K562 (cell line): Measurements from ENCODE around the gene PRR35. TPM values are rescaled to one million over a fixed set of nuclear protein-coding genes. Genes with fewer than 3 reads are reported as not detected.

ENCODE experiments used
- DEAF1 ChIP-seq: fragments of 450-650 bp; formaldehyde crosslinking; IDR thresholded peaks from 2 replicates; pipeline ENCODE4 v1.4.0; 2020; ENCODE audit warnings: mild to moderate bottlenecking, moderate library complexity
- ELF2 ChIP-seq: fragments of 250-450 bp; sonication (Bioruptor Pico); IDR thresholded peaks from 2 replicates; pipeline ENCODE4 v1.5.0; 2021; ENCODE audit warnings: mild to moderate bottlenecking
- ETS1 ChIP-seq: conservative IDR thresholded peaks from 2 replicates; pipeline ENCODE4 v1.6.1; 2011; ENCODE audit warnings: low read depth, mild to moderate bottlenecking, low read length; ENCODE audit not compliant: control insufficient read depth
- FOXA1 ChIP-seq: fragments of 450-650 bp; IDR thresholded peaks from 2 replicates; pipeline ENCODE4 v1.6.1; 2016; ENCODE audit warnings: mild to moderate bottlenecking, borderline replicate concordance
- GTF2E2 ChIP-seq: fragments of 200-800 bp; sonication (Bioruptor generic); IDR thresholded peaks from 2 replicates; pipeline ENCODE4 v1.6.1; 2016; ENCODE audit warnings: missing genetic modification characterization, missing compliant biosample characterization
- NONO ChIP-seq, 2 experiments: fragments of 200-400 bp in 1 of 2; fragments of 450-650 bp in 1 of 2; formaldehyde crosslinking in 1 of 2; IDR thresholded peaks; 2 replicates each; pipeline ENCODE4 v1.6.1; 2017; ENCODE audit warnings: low read depth in 2 of 2, mild to moderate bottlenecking in 2 of 2, moderate library complexity in 2 of 2, low read length in 1 of 2
- POLR2H ChIP-seq: IDR thresholded peaks from 2 replicates; pipeline ENCODE4 v1.6.1; 2016; ENCODE audit warnings: missing genetic modification characterization, low read depth, mild to moderate bottlenecking, control low read depth, missing compliant biosample characterization, moderate library complexity
- RAD51 ChIP-seq: fragments of 450-650 bp; IDR thresholded peaks from 2 replicates; pipeline ENCODE4 v1.7.1; 2016; ENCODE audit warnings: low read depth, mild to moderate bottlenecking, borderline replicate concordance
- SMARCA5 ChIP-seq: fragments of 450-650 bp; IDR thresholded peaks from 2 replicates; pipeline ENCODE4 v1.6.1; 2016
- SRF ChIP-seq, 2 experiments: fragments of 250-450, 450-650 bp in 1 of 2; sonication (Bioruptor Pico) in 1 of 2; sonication (generic) in 1 of 2; formaldehyde crosslinking; IDR thresholded peaks; 2 replicates each; pipeline versions ENCODE4 v1.5.0 to v1.5.1; 2020 to 2022; ENCODE audit warnings: mild to moderate bottlenecking in 1 of 2, missing genetic modification reagents in 1 of 2
- TEAD1 ChIP-seq, 2 experiments: fragments of 450-650 bp in 1 of 2; sonication (generic) in 1 of 2; formaldehyde crosslinking; IDR thresholded peaks; 2 replicates each; pipeline versions ENCODE4 v1.4.0 to v1.8.0; 2020 to 2022; ENCODE audit warnings: mild to moderate bottlenecking in 2 of 2, missing genetic modification reagents in 1 of 2
- ZBTB7A ChIP-seq: IDR thresholded peaks from 2 replicates; pipeline ENCODE4 v1.6.1; 2011; ENCODE audit warnings: low read depth, mild to moderate bottlenecking, low read length, moderate library complexity, borderline replicate concordance; ENCODE audit not compliant: control insufficient read depth
- ZNF764 ChIP-seq: fragments of 250-450 bp; sonication (Bioruptor Pico); IDR thresholded peaks from 2 replicates; pipeline ENCODE4 v1.4.0; 2020; ENCODE audit warnings: low read depth, mild to moderate bottlenecking, moderate library complexity
- ZNF77 ChIP-seq: fragments of 250-450 bp; sonication (Bioruptor Pico); IDR thresholded peaks from 2 replicates; pipeline ENCODE4 v1.5.0; 2020
- polyA plus RNA-seq, 8 experiments: library from polyadenylated mRNA; depleted of rRNA in 4 of 8; stranded (reverse) in 5 of 8; unstranded in 3 of 8; fragments of >200 nt; fragmentation: Nextera tagmentation in 2 of 8; fragmentation: Illumina TruSeq in 1 of 8; extraction: Ambion mirVana in 2 of 8; extraction: Trizol in 1 of 8; gene quantifications; 2 replicates each; pipeline versions ENCODE4 v1.2.1 to v1.2.3, GENCODE V29; 2011 to 2014; ENCODE audit warnings: inconsistent platforms in 1 of 8, missing spikeins in 1 of 8
- total RNA-seq, 7 experiments: library from RNA; depleted of rRNA in 6 of 7; stranded (reverse); fragments of >200 nt in 6 of 7; fragmentation: Illumina TruSeq in 2 of 7; extraction: Trizol in 2 of 7; gene quantifications; 2 replicates each; pipeline versions ENCODE4 v1.2.1 to v1.2.3, GENCODE V29; 2011 to 2021; ENCODE audit warnings: low replicate concordance in 1 of 7
- TF ChIP-seq, protein P1 (sequence below): IDR thresholded peaks from 2 replicates; pipeline ENCODE4 v1.6.1; 2011; ENCODE audit not compliant: insufficient read length; ENCODE audit errors: extremely low read depth
- TF ChIP-seq, protein P2 (sequence below): fragments of 250-450 bp; sonication (Bioruptor Pico); IDR thresholded peaks from 2 replicates; pipeline ENCODE4 v1.4.0; 2020; ENCODE audit warnings: mild to moderate bottlenecking
- TF ChIP-seq, protein P3 (sequence below): fragments of 450-650 bp; formaldehyde crosslinking; IDR thresholded peaks from 2 replicates; pipeline ENCODE4 v1.4.0; 2020; ENCODE audit warnings: mild to moderate bottlenecking, mixed read lengths
- TF ChIP-seq, protein P4 (sequence below): sonication (generic); formaldehyde crosslinking; IDR thresholded peaks from 2 replicates; pipeline ENCODE4 v1.8.0; 2022; ENCODE audit warnings: mild to moderate bottlenecking, missing genetic modification reagents

Gene PRR35
- total and polyA plus RNA-seq, 9 of the 15 experiments (the other 6 are each of a cell fraction or from before 2014, with no cell fraction given) = 0.17 to 0.45 (median 0.21) TPM; not detected in 5

GRCh38 chr16:527015-527903, 32.9 kb upstream of the PRR35 start, which contains the start of gene CAPN15 (continued):
- TF ChIP-seq, protein P1, sequence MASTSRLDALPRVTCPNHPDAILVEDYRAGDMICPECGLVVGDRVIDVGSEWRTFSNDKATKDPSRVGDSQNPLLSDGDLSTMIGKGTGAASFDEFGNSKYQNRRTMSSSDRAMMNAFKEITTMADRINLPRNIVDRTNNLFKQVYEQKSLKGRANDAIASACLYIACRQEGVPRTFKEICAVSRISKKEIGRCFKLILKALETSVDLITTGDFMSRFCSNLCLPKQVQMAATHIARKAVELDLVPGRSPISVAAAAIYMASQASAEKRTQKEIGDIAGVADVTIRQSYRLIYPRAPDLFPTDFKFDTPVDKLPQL = no peak
- TF ChIP-seq FOXA1 (no peak), ETS1 (peak; percentile 96), POLR2H (tag) (no peak), ZBTB7A (peak; percentile 53; the same call in 1 of the 2 replicates), RAD51 (no peak), ELF2 (CRISPR knock-in tag) (peak; percentile 84), TEAD1 (CRISPR knock-in tag; IDR thresholded peaks at IDR 0.05) (peak in 1 of 2 experiments; percentile 46; a peak in 2 of 4 replicates), ZNF77 (CRISPR knock-in tag) (no peak), SRF (CRISPR knock-in tag; IDR thresholded peaks at IDR 0.05) (no peak), ZNF764 (CRISPR knock-in tag) (no peak), NONO (IDR thresholded peaks at IDR 0.05; ENCODE audit: low read depth in 2 of 2, low read length in 1 of 2) (peak in 1 of 2 experiments; percentile 67; a peak in 3 of 4 replicates), DEAF1 (no peak), GTF2E2 (tag) (peak; percentile 73; the same call in 1 of the 2 replicates), SMARCA5 (no peak)
- TF ChIP-seq, protein P2, sequence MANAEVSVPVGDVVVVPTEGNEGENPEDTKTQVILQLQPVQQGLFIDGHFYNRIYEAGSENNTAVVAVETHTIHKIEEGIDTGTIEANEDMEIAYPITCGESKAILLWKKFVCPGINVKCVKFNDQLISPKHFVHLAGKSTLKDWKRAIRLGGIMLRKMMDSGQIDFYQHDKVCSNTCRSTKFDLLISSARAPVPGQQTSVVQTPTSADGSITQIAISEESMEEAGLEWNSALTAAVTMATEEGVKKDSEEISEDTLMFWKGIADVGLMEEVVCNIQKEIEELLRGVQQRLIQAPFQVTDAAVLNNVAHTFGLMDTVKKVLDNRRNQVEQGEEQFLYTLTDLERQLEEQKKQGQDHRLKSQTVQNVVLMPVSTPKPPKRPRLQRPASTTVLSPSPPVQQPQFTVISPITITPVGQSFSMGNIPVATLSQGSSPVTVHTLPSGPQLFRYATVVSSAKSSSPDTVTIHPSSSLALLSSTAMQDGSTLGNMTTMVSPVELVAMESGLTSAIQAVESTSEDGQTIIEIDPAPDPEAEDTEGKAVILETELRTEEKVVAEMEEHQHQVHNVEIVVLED (CRISPR knock-in tag) = peak; percentile 93
- TF ChIP-seq, protein P3, sequence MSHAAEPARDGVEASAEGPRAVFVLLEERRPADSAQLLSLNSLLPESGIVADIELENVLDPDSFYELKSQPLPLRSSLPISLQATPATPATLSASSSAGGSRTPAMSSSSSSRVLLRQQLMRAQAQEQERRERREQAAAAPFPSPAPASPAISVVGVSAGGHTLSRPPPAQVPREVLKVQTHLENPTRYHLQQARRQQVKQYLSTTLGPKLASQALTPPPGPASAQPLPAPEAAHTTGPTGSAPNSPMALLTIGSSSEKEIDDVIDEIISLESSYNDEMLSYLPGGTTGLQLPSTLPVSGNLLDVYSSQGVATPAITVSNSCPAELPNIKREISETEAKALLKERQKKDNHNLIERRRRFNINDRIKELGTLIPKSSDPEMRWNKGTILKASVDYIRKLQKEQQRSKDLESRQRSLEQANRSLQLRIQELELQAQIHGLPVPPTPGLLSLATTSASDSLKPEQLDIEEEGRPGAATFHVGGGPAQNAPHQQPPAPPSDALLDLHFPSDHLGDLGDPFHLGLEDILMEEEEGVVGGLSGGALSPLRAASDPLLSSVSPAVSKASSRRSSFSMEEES = no peak
- TF ChIP-seq, protein P4, sequence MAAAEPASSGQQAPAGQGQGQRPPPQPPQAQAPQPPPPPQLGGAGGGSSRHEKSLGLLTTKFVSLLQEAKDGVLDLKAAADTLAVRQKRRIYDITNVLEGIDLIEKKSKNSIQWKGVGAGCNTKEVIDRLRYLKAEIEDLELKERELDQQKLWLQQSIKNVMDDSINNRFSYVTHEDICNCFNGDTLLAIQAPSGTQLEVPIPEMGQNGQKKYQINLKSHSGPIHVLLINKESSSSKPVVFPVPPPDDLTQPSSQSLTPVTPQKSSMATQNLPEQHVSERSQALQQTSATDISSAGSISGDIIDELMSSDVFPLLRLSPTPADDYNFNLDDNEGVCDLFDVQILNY (CRISPR knock-in tag) = no peak
